H9 (cell line): ENCODE measurements around the gene ITPRIPL1. TPM values are rescaled to one million over a fixed set of nuclear protein-coding genes. Genes with fewer than 3 reads are reported as not detected.

Experiments used
- DNase-seq: peaks from one replicate; pipeline ENCODE4 v3.0.0-alpha.2; 2017
- H2AFZ ChIP-seq: one replicate; pipeline ENCODE4 v1.6.1; 2013; ENCODE audit warnings: mild to moderate bottlenecking, low read length, control low read depth, moderate library complexity
- H2AK5ac ChIP-seq: 2 replicates; pipeline ENCODE4 v1.6.1; 2013; ENCODE audit warnings: low read length, control low read depth, mixed read lengths; ENCODE audit not compliant: insufficient read length
- H2BK120ac ChIP-seq: one replicate; pipeline ENCODE4 v1.6.1; 2013; ENCODE audit warnings: low read depth, mild to moderate bottlenecking, low read length, control low read depth, inconsistent platforms; ENCODE audit not compliant: poor library complexity, severe bottlenecking
- H2BK12ac ChIP-seq: 2 replicates; pipeline ENCODE4 v1.6.1; 2013; ENCODE audit warnings: low read length, control low read depth, mixed read lengths, low read depth; ENCODE audit not compliant: insufficient read length
- H2BK15ac ChIP-seq: 2 replicates; pipeline ENCODE4 v1.6.1; 2013; ENCODE audit warnings: low read depth, low read length, control low read depth
- H2BK20ac ChIP-seq: one replicate; pipeline ENCODE4 v1.6.1; 2013; ENCODE audit warnings: low read depth, mild to moderate bottlenecking, low read length, control low read depth, inconsistent platforms; ENCODE audit not compliant: poor library complexity, severe bottlenecking
- H2BK5ac ChIP-seq: 2 replicates; pipeline ENCODE4 v1.6.1; 2013; ENCODE audit warnings: low read length, control low read depth, mixed read lengths; ENCODE audit not compliant: insufficient read length
- H3K14ac ChIP-seq: 2 replicates; pipeline ENCODE4 v1.6.1; 2013; ENCODE audit warnings: low read length, control low read depth; ENCODE audit not compliant: insufficient read depth
- H3K18ac ChIP-seq: 2 replicates; pipeline ENCODE4 v1.6.1; 2013; ENCODE audit warnings: low read depth, mild to moderate bottlenecking, mixed read lengths, low read length, control low read depth; ENCODE audit not compliant: insufficient read length
- H3K23ac ChIP-seq: 2 replicates; pipeline ENCODE4 v1.6.1; 2013; ENCODE audit warnings: low read length, control low read depth, mixed read lengths, low read depth; ENCODE audit not compliant: insufficient read length
- H3K23me2 ChIP-seq: 2 replicates; pipeline ENCODE4 v1.6.1; 2013; ENCODE audit warnings: low read depth, mild to moderate bottlenecking, mixed read lengths, low read length, control low read depth; ENCODE audit not compliant: insufficient read length, poor library complexity, severe bottlenecking
- H3K27ac ChIP-seq: 2 replicates; pipeline ENCODE4 v1.5.1; 2013; ENCODE audit warnings: low read length, control low read depth, mixed read lengths, low read depth; ENCODE audit not compliant: insufficient read length
- H3K27me3 ChIP-seq: 2 replicates; pipeline ENCODE4 v1.6.1; 2013; ENCODE audit warnings: low read length, control low read depth, inconsistent platforms; ENCODE audit not compliant: insufficient read depth
- H3K4ac ChIP-seq: 2 replicates; pipeline ENCODE4 v1.6.1; 2013; ENCODE audit warnings: low read depth, mild to moderate bottlenecking, control low read depth, inconsistent platforms, low read length, moderate library complexity
- H3K4me1 ChIP-seq: 2 replicates; pipeline ENCODE4 v1.6.1; 2013; ENCODE audit warnings: low read length, control low read depth, inconsistent platforms; ENCODE audit not compliant: insufficient read depth
- H3K4me2 ChIP-seq: 2 replicates; pipeline ENCODE4 v1.6.1; 2013; ENCODE audit warnings: low read length, control low read depth, mixed read lengths; ENCODE audit not compliant: insufficient read length, insufficient read depth
- H3K56ac ChIP-seq: 2 replicates; pipeline ENCODE4 v1.6.1; 2013; ENCODE audit warnings: low read depth, mild to moderate bottlenecking, mixed read lengths, low read length, control low read depth; ENCODE audit not compliant: insufficient read length
- H3K79me1 ChIP-seq: 2 replicates; pipeline ENCODE4 v1.6.1; 2013; ENCODE audit warnings: low read depth, mild to moderate bottlenecking, moderate library complexity, low read length, control low read depth, inconsistent platforms; ENCODE audit not compliant: insufficient read depth, poor library complexity, severe bottlenecking
- H3K79me2 ChIP-seq: 2 replicates; pipeline ENCODE4 v1.6.1; 2013; ENCODE audit warnings: low read length, control low read depth, inconsistent platforms; ENCODE audit not compliant: insufficient read depth
- H3K9ac ChIP-seq: 2 replicates; pipeline ENCODE4 v1.6.1; 2013; ENCODE audit warnings: low read length, control low read depth, mixed read lengths; ENCODE audit not compliant: insufficient read length; ENCODE audit errors: extremely low read depth
- H3K9me3 ChIP-seq: one replicate; pipeline ENCODE4 v1.6.1; 2013; ENCODE audit warnings: low read depth, low read length, inconsistent platforms; ENCODE audit not compliant: control insufficient read depth
- H3T11ph ChIP-seq: one replicate; pipeline ENCODE4 v1.6.1; 2013; ENCODE audit warnings: mild to moderate bottlenecking, low read length, control low read depth, inconsistent platforms
- H4K20me1 ChIP-seq: one replicate; pipeline ENCODE4 v1.6.1; 2013; ENCODE audit not compliant: control insufficient read depth, insufficient read length, insufficient read depth
- H4K5ac ChIP-seq: 2 replicates; pipeline ENCODE4 v1.6.1; 2013; ENCODE audit warnings: low read depth, mild to moderate bottlenecking, mixed read lengths, low read length, control low read depth; ENCODE audit not compliant: insufficient read length
- H4K8ac ChIP-seq: replicated peaks from 2 replicates; pipeline ENCODE4 v1.6.1; 2013; ENCODE audit warnings: low read length, control low read depth, mixed read lengths, low read depth; ENCODE audit not compliant: insufficient read length
- H4K91ac ChIP-seq: 2 replicates; pipeline ENCODE4 v1.6.1; 2013; ENCODE audit warnings: low read depth, mild to moderate bottlenecking, moderate library complexity, mixed read lengths, low read length, control low read depth; ENCODE audit not compliant: insufficient read length
- H3K27ac Mint-ChIP-seq, 3 experiments: 2 replicates in 2 of 3; 3 replicates in 1 of 3; pipeline ENCODE4 v1.8.0; 2020 to 2021; ENCODE audit warnings: mixed read lengths in 3 of 3, mild to moderate bottlenecking in 1 of 3, moderate library complexity in 1 of 3
- H3K27me3 Mint-ChIP-seq: 2 replicates; pipeline ENCODE4 v1.8.0; 2021; ENCODE audit warnings: low read depth, mild to moderate bottlenecking, moderate library complexity, mixed read lengths
- H3K36me3 Mint-ChIP-seq, 3 experiments: 2 replicates in 2 of 3; 3 replicates in 1 of 3; pipeline ENCODE4 v1.8.0; 2020 to 2021; ENCODE audit warnings: low read depth in 3 of 3, mixed read lengths in 3 of 3; ENCODE audit not compliant: insufficient read depth in 1 of 3
- H3K4me1 Mint-ChIP-seq, 2 experiments: 2 replicates each; pipeline ENCODE4 v1.8.0; 2020; ENCODE audit warnings: mixed read lengths in 2 of 2
- H3K4me3 Mint-ChIP-seq, 2 experiments: 2 replicates in 1 of 2; 3 replicates in 1 of 2; pipeline ENCODE4 v1.8.0; 2020 to 2021; ENCODE audit warnings: mild to moderate bottlenecking in 2 of 2, mixed read lengths in 2 of 2, moderate library complexity in 1 of 2
- H3K9me3 Mint-ChIP-seq, 2 experiments: 2 replicates in 1 of 2; 3 replicates in 1 of 2; pipeline ENCODE4 v1.8.0; 2020; ENCODE audit warnings: mild to moderate bottlenecking in 2 of 2, mixed read lengths in 2 of 2, moderate library complexity in 1 of 2
- WGBS: extraction: QIAGEN DNeasy Blood & Tissue Kit; methylation state at CpG from one replicate; pipeline ENCODE4 v1.1.7; 2013; ENCODE audit warnings: missing lambda C conversion rate, low lambda C conversion rate, mixed read lengths; ENCODE audit not compliant: insufficient read length; ENCODE audit errors: extremely low coverage; 5-methylcytosine and 5-hydroxymethylcytosine counted together
- total RNA-seq: library from RNA; stranded (reverse); gene quantifications from 2 replicates; pipeline ENCODE4 v1.2.1, GENCODE V29; 2021
- TF ChIP-seq, protein P1 (sequence below): fragments of 200-600 bp; sonication (generic); conservative IDR thresholded peaks from 3 replicates; pipeline ENCODE4 v1.8.0; 2021; ENCODE audit warnings: antibody characterized with exemption, mild to moderate bottlenecking

Gene ITPRIPL1
- total RNA-seq, 1 experiment from 2014 or later: 16.3 TPM

DNA sequence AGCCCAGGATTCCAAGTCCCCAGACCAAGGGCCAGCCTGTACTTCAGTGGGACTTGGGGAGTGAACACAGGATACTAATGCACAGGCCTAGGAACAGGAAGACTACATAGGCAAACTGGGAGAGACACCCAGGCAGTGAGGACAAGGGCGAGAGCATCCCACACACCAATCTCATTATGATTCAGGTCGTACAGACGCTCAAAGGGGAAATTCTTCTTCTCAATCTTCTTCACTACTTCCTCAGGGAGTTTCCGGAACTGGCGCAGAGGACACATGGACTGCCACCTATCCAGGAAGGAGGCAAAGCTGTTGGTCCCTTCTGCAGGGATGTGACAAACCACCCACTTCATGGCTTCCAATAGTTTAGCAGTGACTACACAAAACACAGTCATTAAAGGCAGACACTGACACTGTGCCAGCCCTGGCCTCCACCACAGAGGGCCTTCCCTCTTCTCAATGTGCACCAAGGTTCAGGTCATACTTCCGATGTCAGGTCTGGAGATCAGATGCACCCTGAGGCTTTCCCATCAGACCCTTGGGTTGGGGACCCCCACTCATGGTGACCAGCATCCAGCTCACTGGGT lies 37.8 kb upstream of the ITPRIPL1 start:
- Histone ChIP-seq H2BK120ac (no peak overlapping the region), H3K79me2 (no peaks in the 10 kb centered on the region), H2BK20ac (no peak overlapping the region), H2BK5ac (no peak overlapping the region), H3K56ac (no peak overlapping the region), H3K23me2 (no peaks in the 10 kb centered on the region), H3K4me2 (no peak overlapping the region), H3K9me3 (no peaks in the 10 kb centered on the region), H2BK15ac (no peak overlapping the region), H2AFZ (no peak overlapping the region), H2AK5ac (no peak overlapping the region), H4K5ac (no peak overlapping the region), H3K9ac (no peak overlapping the region), H3T11ph (no peak overlapping the region), H3K18ac (no peak overlapping the region), H2BK12ac (no peak overlapping the region), H3K79me1 (no peaks in the 10 kb centered on the region), H3K4me1 (no peaks in the 10 kb centered on the region), H3K23ac (no peak overlapping the region), H3K14ac (no peak overlapping the region), H4K91ac (no peak overlapping the region), H3K27ac (no peak overlapping the region), H4K20me1 (no peaks in the 10 kb centered on the region), H3K27me3 (no peaks in the 10 kb centered on the region), H3K4ac (no peak overlapping the region), H4K8ac (no peak overlapping the region)
- no peaks in the 10 kb centered on the region for H3K27me3 Mint-ChIP-seq
- H3K9me3 Mint-ChIP-seq: no peaks in the 10 kb centered on the region
- no peak overlapping the region for H3K27ac Mint-ChIP-seq
- H3K4me3 Mint-ChIP-seq: no peak overlapping the region
- no peak for DNase-seq
- TF ChIP-seq, protein P1, sequence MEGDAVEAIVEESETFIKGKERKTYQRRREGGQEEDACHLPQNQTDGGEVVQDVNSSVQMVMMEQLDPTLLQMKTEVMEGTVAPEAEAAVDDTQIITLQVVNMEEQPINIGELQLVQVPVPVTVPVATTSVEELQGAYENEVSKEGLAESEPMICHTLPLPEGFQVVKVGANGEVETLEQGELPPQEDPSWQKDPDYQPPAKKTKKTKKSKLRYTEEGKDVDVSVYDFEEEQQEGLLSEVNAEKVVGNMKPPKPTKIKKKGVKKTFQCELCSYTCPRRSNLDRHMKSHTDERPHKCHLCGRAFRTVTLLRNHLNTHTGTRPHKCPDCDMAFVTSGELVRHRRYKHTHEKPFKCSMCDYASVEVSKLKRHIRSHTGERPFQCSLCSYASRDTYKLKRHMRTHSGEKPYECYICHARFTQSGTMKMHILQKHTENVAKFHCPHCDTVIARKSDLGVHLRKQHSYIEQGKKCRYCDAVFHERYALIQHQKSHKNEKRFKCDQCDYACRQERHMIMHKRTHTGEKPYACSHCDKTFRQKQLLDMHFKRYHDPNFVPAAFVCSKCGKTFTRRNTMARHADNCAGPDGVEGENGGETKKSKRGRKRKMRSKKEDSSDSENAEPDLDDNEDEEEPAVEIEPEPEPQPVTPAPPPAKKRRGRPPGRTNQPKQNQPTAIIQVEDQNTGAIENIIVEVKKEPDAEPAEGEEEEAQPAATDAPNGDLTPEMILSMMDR: no peak
- no peaks in the 10 kb centered on the region for H3K4me1 Mint-ChIP-seq
- no CpG with 5 or more reads among the region's 6 CpGs for WGBS
- H3K36me3 Mint-ChIP-seq: peaks cover 73 to 99% (median 97%) of the 10 kb centered on the region in 3 experiments
